ENCODE measurements around the gene VEGFC. TPM values are rescaled to one million over a fixed set of nuclear protein-coding genes. Genes with fewer than 3 reads are reported as not detected.

Gene VEGFC
- total RNA-seq, 1 experiment from 2014 or later, result 11.1 TPM

DNA sequence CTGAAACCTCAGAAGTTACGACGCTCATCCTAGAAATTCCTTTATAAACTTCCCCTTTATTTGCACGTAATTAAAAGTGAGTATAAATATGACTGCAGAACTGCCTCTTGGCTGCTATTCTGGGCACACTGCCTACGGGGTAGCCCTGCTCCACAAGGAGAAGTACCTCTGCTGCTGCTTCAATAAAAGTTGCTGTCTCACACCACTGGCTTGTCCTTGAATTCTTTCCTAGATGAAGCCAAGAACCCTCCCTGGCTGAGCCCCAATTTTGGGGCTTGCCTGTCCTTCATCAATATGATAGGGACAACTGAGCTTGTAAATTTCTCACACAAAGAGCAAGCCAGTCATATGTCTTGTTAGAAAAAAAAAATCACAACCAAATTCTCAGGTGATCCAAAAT is 115.8 kb downstream of the VEGFC start:
- intact Hi-C loops (cut with micrococcal nuclease), result no loop called here
- ChIA-PET POLR2A (interaction anchor here (0.7 kb wide), 1 partner anchor 49 kb away, joined by 3 read pairs; no protein-coding TSS in a partner anchor), CTCF (interaction anchor here (0.9 kb wide), 1 partner anchor 310 kb away, joined by 3 read pairs; no protein-coding TSS in a partner anchor)
- TF ChIP-seq, protein P1, sequence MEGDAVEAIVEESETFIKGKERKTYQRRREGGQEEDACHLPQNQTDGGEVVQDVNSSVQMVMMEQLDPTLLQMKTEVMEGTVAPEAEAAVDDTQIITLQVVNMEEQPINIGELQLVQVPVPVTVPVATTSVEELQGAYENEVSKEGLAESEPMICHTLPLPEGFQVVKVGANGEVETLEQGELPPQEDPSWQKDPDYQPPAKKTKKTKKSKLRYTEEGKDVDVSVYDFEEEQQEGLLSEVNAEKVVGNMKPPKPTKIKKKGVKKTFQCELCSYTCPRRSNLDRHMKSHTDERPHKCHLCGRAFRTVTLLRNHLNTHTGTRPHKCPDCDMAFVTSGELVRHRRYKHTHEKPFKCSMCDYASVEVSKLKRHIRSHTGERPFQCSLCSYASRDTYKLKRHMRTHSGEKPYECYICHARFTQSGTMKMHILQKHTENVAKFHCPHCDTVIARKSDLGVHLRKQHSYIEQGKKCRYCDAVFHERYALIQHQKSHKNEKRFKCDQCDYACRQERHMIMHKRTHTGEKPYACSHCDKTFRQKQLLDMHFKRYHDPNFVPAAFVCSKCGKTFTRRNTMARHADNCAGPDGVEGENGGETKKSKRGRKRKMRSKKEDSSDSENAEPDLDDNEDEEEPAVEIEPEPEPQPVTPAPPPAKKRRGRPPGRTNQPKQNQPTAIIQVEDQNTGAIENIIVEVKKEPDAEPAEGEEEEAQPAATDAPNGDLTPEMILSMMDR (IDR thresholded peaks at IDR 0.05; ENCODE audit: unreplicated experiment), result no peak
- no peaks in the 10 kb centered on the region for H3K27me3 Mint-ChIP-seq (ENCODE audit: insufficient read depth, unreplicated experiment)
- no peaks in the 10 kb centered on the region for H3K36me3 Mint-ChIP-seq (ENCODE audit: insufficient read depth, unreplicated experiment)
- BruUV-seq (replicated peaks), result no TSS peak
- H3K4me3 Mint-ChIP-seq (ENCODE audit: unreplicated experiment), result no peak overlapping the region
- no peaks in the 10 kb centered on the region for H3K9me3 Mint-ChIP-seq (ENCODE audit: unreplicated experiment)
- no peak for DNase-seq (ENCODE audit: unreplicated experiment)
- H3K27ac Mint-ChIP-seq (ENCODE audit: low read depth, unreplicated experiment), result no peak overlapping the region
- no peaks in the 10 kb centered on the region for H3K4me1 Mint-ChIP-seq (ENCODE audit: insufficient read depth, unreplicated experiment)

GRCh38 chr4:176675810-176676209 is 116.9 kb downstream of the VEGFC start:
- BruUV-seq (replicated peaks), result no TSS peak
- TF ChIP-seq, protein P1 (IDR thresholded peaks at IDR 0.05; ENCODE audit: unreplicated experiment), result no peak
- Mint-ChIP-seq H3K9me3 (ENCODE audit: unreplicated experiment) (no peaks in the 10 kb centered on the region), H3K27ac (ENCODE audit: low read depth, unreplicated experiment) (no peak overlapping the region), H3K4me3 (ENCODE audit: unreplicated experiment) (no peak overlapping the region), H3K27me3 (ENCODE audit: insufficient read depth, unreplicated experiment) (no peaks in the 10 kb centered on the region), H3K36me3 (ENCODE audit: insufficient read depth, unreplicated experiment) (no peaks in the 10 kb centered on the region), H3K4me1 (ENCODE audit: insufficient read depth, unreplicated experiment) (no peaks in the 10 kb centered on the region)
- ChIA-PET POLR2A (interaction anchor here (0.6 kb wide), 1 partner anchor 966 kb away, joined by 3 read pairs; no protein-coding TSS in a partner anchor), CTCF (no interaction called here)
- intact Hi-C loops (cut with micrococcal nuclease), result no loop called here
- DNase-seq (ENCODE audit: unreplicated experiment), result no peak

- ChIA-PET POLR2A (no interaction called here), CTCF (no interaction called here)
- Mint-ChIP-seq H3K36me3 (ENCODE audit: insufficient read depth, unreplicated experiment) (no peaks in the 10 kb centered on the region), H3K9me3 (ENCODE audit: unreplicated experiment) (no peaks in the 10 kb centered on the region), H3K4me3 (ENCODE audit: unreplicated experiment) (no peak overlapping the region), H3K27me3 (ENCODE audit: insufficient read depth, unreplicated experiment) (no peaks in the 10 kb centered on the region), H3K4me1 (ENCODE audit: insufficient read depth, unreplicated experiment) (peaks cover 4% of the 10 kb centered on the region), H3K27ac (ENCODE audit: low read depth, unreplicated experiment) (no peak overlapping the region)
- intact Hi-C loops (cut with micrococcal nuclease), result no loop called here
- DNase-seq (ENCODE audit: unreplicated experiment), result no peak
- TF ChIP-seq, protein P1 (IDR thresholded peaks at IDR 0.05; ENCODE audit: unreplicated experiment), result no peak
- no TSS peak for BruUV-seq (replicated peaks)
Observed at GRCh38 chr4:176671532-176671931, 121.2 kb downstream of the VEGFC start.

DNA sequence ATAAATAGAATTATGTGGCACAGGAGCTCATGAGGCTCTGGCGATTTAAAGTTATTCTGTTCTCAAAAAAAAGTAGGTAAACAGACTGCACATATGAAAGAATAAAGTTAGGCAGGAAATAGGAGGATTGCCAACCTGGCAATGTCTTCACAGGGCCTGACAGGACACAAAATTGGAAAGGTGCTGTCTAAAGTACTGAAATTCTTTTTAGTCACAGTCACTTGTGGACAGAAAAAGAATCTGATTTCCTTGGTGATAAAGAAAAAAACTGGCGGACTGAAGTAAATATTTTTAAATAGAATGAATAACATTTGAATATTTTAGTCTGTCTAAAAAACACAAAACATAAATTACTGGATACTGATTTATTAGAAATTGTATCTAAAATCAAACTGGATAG is 124.4 kb downstream of the VEGFC start:
- no peaks in the 10 kb centered on the region for H3K27me3 Mint-ChIP-seq (ENCODE audit: insufficient read depth, unreplicated experiment)
- DNase-seq (ENCODE audit: unreplicated experiment), result no peak
- no peak overlapping the region for H3K4me3 Mint-ChIP-seq (ENCODE audit: unreplicated experiment)
- intact Hi-C loops (cut with micrococcal nuclease), result no loop called here
- H3K36me3 Mint-ChIP-seq (ENCODE audit: insufficient read depth, unreplicated experiment), result no peaks in the 10 kb centered on the region
- H3K4me1 Mint-ChIP-seq (ENCODE audit: insufficient read depth, unreplicated experiment), result peaks cover 4% of the 10 kb centered on the region
- BruUV-seq (replicated peaks), result no TSS peak
- no peaks in the 10 kb centered on the region for H3K9me3 Mint-ChIP-seq (ENCODE audit: unreplicated experiment)
- ChIA-PET POLR2A (no interaction called here), CTCF (interaction anchor here (0.7 kb wide), 2 partner anchors 44 to 316 kb away, joined by 3 read pairs; no protein-coding TSS in a partner anchor)
- TF ChIP-seq, protein P1 (IDR thresholded peaks at IDR 0.05; ENCODE audit: unreplicated experiment), result no peak
- no peak overlapping the region for H3K27ac Mint-ChIP-seq (ENCODE audit: low read depth, unreplicated experiment)
